HCT116 (cell line): ENCODE results near the gene ERLIN1. TPM values are rescaled to one million over a fixed set of nuclear protein-coding genes. Genes with fewer than 3 reads are reported as not detected.

Experiments
- ATAC-seq: fragments of 200-7000 bp; cut with Tn5 transposase; 2 replicates; pipeline ENCODE4 v1.9.1; 2020; ENCODE audit warnings: mild to moderate bottlenecking, moderate library complexity
- BruUV-seq: library from RNA; stranded (reverse); fragments of 400-500 nt; replicated peaks from 2 replicates; lab custom pipeline; 2021; lab: Mats Ljungman, UMichigan
- CTCF ChIA-PET: fragments of 300-600 bp; sonication (Branson Sonifier 250); formaldehyde crosslinking; loops from one replicate; lab custom pipeline; 2021; ENCODE audit warnings: antibody characterized with exemption; lab: Charles Lee
- POLR2A ChIA-PET: fragments of 300-600, 350-600 bp; sonication (Branson Sonifier 250); formaldehyde crosslinking; loops from one replicate; lab custom pipeline; 2021; ENCODE audit warnings: antibody characterized with exemption; lab: Charles Lee
- RAD21 ChIA-PET, 2 experiments: fragments of 300-600 bp; sonication (Branson Sonifier 250); formaldehyde crosslinking; loops; one replicate each; lab custom pipeline; 2023; ENCODE audit warnings: low total read pairs in 2 of 2; ENCODE audit not compliant: uncharacterized antibody in 2 of 2, unreplicated experiment in 2 of 2, low non-redundant PET in 1 of 2; lab: Charles Lee
- DNase-seq: peaks from one replicate; pipeline ENCODE4 v3.0.0-alpha.2; 2010; ENCODE audit warnings: low read depth, low spot score
- H2AFZ ChIP-seq: fragments of 200-600 bp; shearing (Covaris generic), sonication (generic); 2 replicates; pipeline ENCODE4 v1.6.1; 2017; ENCODE audit warnings: low read depth, mixed run types, mixed read lengths, antibody characterized with exemption, low read length; ENCODE audit not compliant: poor library complexity, severe bottlenecking
- H3K27ac ChIP-seq: 2 replicates; pipeline ENCODE4 v1.5.1; 2012; ENCODE audit warnings: low read depth, low read length
- H3K27me3 ChIP-seq: fragments of 200-600 bp; sonication (generic); 2 replicates; pipeline ENCODE4 v1.6.1; 2016; ENCODE audit warnings: mixed run types, low read length, mixed read lengths; ENCODE audit not compliant: insufficient read depth
- H3K36me3 ChIP-seq, 2 experiments: fragments of 200-500 bp in 1 of 2; fragments of 200-600 bp in 1 of 2; sonication (Bioruptor generic) in 1 of 2; sonication (generic) in 1 of 2; 2 replicates each; pipeline versions ENCODE4 v1.5.1 to v1.6.1; 2014 to 2016; ENCODE audit warnings: low read length in 2 of 2, inconsistent platforms in 1 of 2, mixed read lengths in 1 of 2, mixed run types in 1 of 2; ENCODE audit not compliant: insufficient read depth in 2 of 2, control insufficient read depth in 1 of 2
- H3K4me1 ChIP-seq, 2 experiments: fragments of 200-600 bp in 1 of 2; sonication (generic) in 1 of 2; 2 replicates each; pipeline versions ENCODE4 v1.5.1 to v1.6.1; 2012 to 2017; ENCODE audit warnings: low read length in 2 of 2, inconsistent platforms in 1 of 2, mild to moderate bottlenecking in 1 of 2, mixed read lengths in 1 of 2, mixed run types in 1 of 2, moderate library complexity in 1 of 2; ENCODE audit not compliant: insufficient read depth in 2 of 2, control insufficient read depth in 1 of 2
- H3K4me2 ChIP-seq: fragments of 200-600 bp; sonication (generic); 2 replicates; pipeline ENCODE4 v1.6.1; 2017; ENCODE audit warnings: mixed run types, low read length, mixed read lengths
- H3K4me3 ChIP-seq, 2 experiments: fragments of 200-600 bp in 1 of 2; sonication (generic) in 1 of 2; replicated peaks in 1 of 2; 2 replicates each; pipeline ENCODE4 v1.5.1; 2011 to 2016; ENCODE audit warnings: low read length in 2 of 2, control low read depth in 1 of 2, low read depth in 1 of 2, mild to moderate bottlenecking in 1 of 2, mixed read lengths in 1 of 2, mixed run types in 1 of 2
- H3K79me2 ChIP-seq: fragments of 200-600 bp; sonication (generic); 2 replicates; pipeline ENCODE4 v1.6.1; 2017; ENCODE audit warnings: mild to moderate bottlenecking, mixed run types, low read length, moderate library complexity, mixed read lengths; ENCODE audit not compliant: insufficient read depth
- H3K9ac ChIP-seq: fragments of 200-600 bp; sonication (generic); 2 replicates; pipeline ENCODE4 v1.6.1; 2016; ENCODE audit warnings: low read length, mixed read lengths
- H3K9me2 ChIP-seq: fragments of 200-600 bp; sonication (generic), shearing (Covaris generic); 2 replicates; pipeline ENCODE4 v1.6.1; 2017; ENCODE audit warnings: mixed run types, mild to moderate bottlenecking, moderate library complexity; ENCODE audit not compliant: insufficient read depth
- H3K9me3 ChIP-seq, 2 experiments: fragments of 200-500 bp in 1 of 2; fragments of 200-600 bp in 1 of 2; sonication (Bioruptor generic) in 1 of 2; sonication (generic) in 1 of 2; 2 replicates each; pipeline ENCODE4 v1.6.1; 2014 to 2017; ENCODE audit warnings: low read length in 2 of 2, mixed read lengths in 2 of 2, inconsistent platforms in 1 of 2, low read depth in 1 of 2, mild to moderate bottlenecking in 1 of 2, mixed run types in 1 of 2, moderate library complexity in 1 of 2; ENCODE audit not compliant: control insufficient read depth in 1 of 2, insufficient read depth in 1 of 2
- H4K20me1 ChIP-seq: fragments of 200-600 bp; sonication (generic), shearing (Covaris generic); 2 replicates; pipeline ENCODE4 v1.6.1; 2017; ENCODE audit warnings: mixed run types, mild to moderate bottlenecking, moderate library complexity; ENCODE audit not compliant: insufficient read depth
- ATF3 ChIP-seq: IDR thresholded peaks from 2 replicates; pipeline ENCODE4 v1.6.1; 2012
- CTCF ChIP-seq, 3 experiments: fragments of 200-600 bp in 1 of 3; sonication (generic) in 1 of 3; IDR thresholded peaks in 2 of 3; conservative IDR thresholded peaks in 1 of 3; 2 replicates each; pipeline ENCODE4 v1.5.1; 2012 to 2017; ENCODE audit warnings: low read depth in 2 of 3, low read length in 2 of 3, antibody characterized with exemption in 1 of 3, borderline replicate concordance in 1 of 3, control low read depth in 1 of 3, mild to moderate bottlenecking in 1 of 3, mixed read lengths in 1 of 3, mixed run types in 1 of 3, moderate library complexity in 1 of 3; ENCODE audit not compliant: insufficient read depth in 1 of 3
- ELF1 ChIP-seq: IDR thresholded peaks from 2 replicates; pipeline ENCODE4 v1.6.1; 2012; ENCODE audit warnings: low read depth, borderline replicate concordance
- EZH2 ChIP-seq: fragments of 200-600 bp; sonication (generic); IDR thresholded peaks from 2 replicates; pipeline ENCODE4 v1.6.1; 2017; ENCODE audit warnings: antibody characterized with exemption, mixed run types
- EZH2phosphoT487 ChIP-seq: fragments of 200-600 bp; IDR thresholded peaks from 2 replicates; pipeline ENCODE4 v1.6.1; 2018; ENCODE audit warnings: antibody characterized with exemption, borderline replicate concordance
- FOSL1 ChIP-seq: IDR thresholded peaks from 2 replicates; pipeline ENCODE4 v1.6.1; 2012; ENCODE audit warnings: low read depth
- JUND ChIP-seq: IDR thresholded peaks from 2 replicates; pipeline ENCODE4 v1.6.1; 2012
- POLR2A ChIP-seq: IDR thresholded peaks from 2 replicates; pipeline ENCODE4 v1.7.0; 2011; ENCODE audit warnings: borderline replicate concordance; ENCODE audit not compliant: insufficient read depth, insufficient read length; ENCODE audit errors: extremely low read depth
- RAD21 ChIP-seq: IDR thresholded peaks from 2 replicates; pipeline ENCODE4 v1.6.1; 2012; ENCODE audit warnings: low read depth, mild to moderate bottlenecking
- SIN3A ChIP-seq: IDR thresholded peaks from 2 replicates; pipeline ENCODE4 v1.6.1; 2012; ENCODE audit warnings: low read depth
- SP1 ChIP-seq: IDR thresholded peaks from 2 replicates; pipeline ENCODE4 v1.6.1; 2012; ENCODE audit warnings: low read depth
- YY1 ChIP-seq: IDR thresholded peaks from 2 replicates; pipeline ENCODE4 v1.6.1; 2011; ENCODE audit warnings: low read length, low read depth, moderate library complexity, mild to moderate bottlenecking; ENCODE audit not compliant: insufficient replicate concordance; ENCODE audit errors: extremely low read depth
- ZBTB33 ChIP-seq: IDR thresholded peaks from 2 replicates; pipeline ENCODE4 v1.6.1; 2011; ENCODE audit warnings: mild to moderate bottlenecking, low read length, moderate library complexity; ENCODE audit not compliant: insufficient replicate concordance; ENCODE audit errors: extremely low read depth
- ZFX ChIP-seq: fragments of 450-650 bp; IDR thresholded peaks from 2 replicates; pipeline ENCODE4 v1.6.1; 2017
- intact Hi-C: fragments of 100-400 bp; cut with micrococcal nuclease; formaldehyde crosslinking; loops from 2 replicates; pipeline ENCODE4 v1.10.0; 2022
- total RNA-seq: library from RNA; stranded (reverse); gene quantifications from one replicate; pipeline ENCODE4 v1.2.1, GENCODE V29; 2021; ENCODE audit not compliant: unreplicated experiment

The ERLIN1 gene
- total RNA-seq, 1 experiment from 2014 or later = 64.5 TPM

GRCh38 chr10:100122780-100123179 lies 63.0 kb downstream of the ERLIN1 start:
- Histone ChIP-seq H3K27ac (no peak overlapping the region), H3K79me2 (no peaks in the 10 kb centered on the region), H4K20me1 (no peaks in the 10 kb centered on the region), H3K9me3 (no peaks in the 10 kb centered on the region), H3K9ac (no peak overlapping the region), H3K27me3 (no peaks in the 10 kb centered on the region), H2AFZ (no peak overlapping the region), H3K4me2 (no peak overlapping the region), H3K4me3 (no peak overlapping the region), H3K9me2 (no peaks in the 10 kb centered on the region), H3K36me3 (no peaks in the 10 kb centered on the region), H3K4me1 (no peaks in the 10 kb centered on the region)
- intact Hi-C loops = no loop called here
- BruUV-seq = no TSS peak
- ChIA-PET POLR2A (no interaction called here), CTCF (no interaction called here), RAD21 (no interaction called here)
- TF ChIP-seq ELF1 (no peak), ZBTB33 (no peak), RAD21 (no peak), SP1 (no peak), ZFX (no peak), JUND (no peak), CTCF (IDR thresholded peaks at IDR 0.05 in 2 of 3, conservative IDR thresholded peaks at IDR 0.05 in 1 of 3; ENCODE audit: borderline replicate concordance in 1 of 3, insufficient read depth in 1 of 3, low read depth in 2 of 3, low read length in 2 of 3) (no peak), YY1 (no peak), POLR2A (no peak), FOSL1 (no peak), SIN3A (no peak), ATF3 (no peak), EZH2phosphoT487 (no peak), EZH2 (no peak)
- DNase-seq = no peak
- ATAC-seq = no peak
